HCT116 (cell line): ENCODE measurements around the gene ASS1. TPM values are rescaled to one million over a fixed set of nuclear protein-coding genes. Genes with fewer than 3 reads are reported as not detected.

Experiments
- ATAC-seq: fragments of 200-7000 bp; cut with Tn5 transposase; 2 replicates; pipeline ENCODE4 v1.9.1; 2020; ENCODE audit warnings: mild to moderate bottlenecking, moderate library complexity
- BruUV-seq: library from RNA; stranded (reverse); fragments of 400-500 nt; replicated peaks from 2 replicates; lab custom pipeline; 2021; lab: Mats Ljungman, UMichigan
- CTCF ChIA-PET: fragments of 300-600 bp; sonication (Branson Sonifier 250); formaldehyde crosslinking; loops from one replicate; lab custom pipeline; 2021; ENCODE audit warnings: antibody characterized with exemption; lab: Charles Lee
- POLR2A ChIA-PET: fragments of 300-600, 350-600 bp; sonication (Branson Sonifier 250); formaldehyde crosslinking; loops from one replicate; lab custom pipeline; 2021; ENCODE audit warnings: antibody characterized with exemption; lab: Charles Lee
- RAD21 ChIA-PET, 2 experiments: fragments of 300-600 bp; sonication (Branson Sonifier 250); formaldehyde crosslinking; loops; one replicate each; lab custom pipeline; 2023; ENCODE audit warnings: low total read pairs in 2 of 2; ENCODE audit not compliant: uncharacterized antibody in 2 of 2, unreplicated experiment in 2 of 2, low non-redundant PET in 1 of 2; lab: Charles Lee
- DNase-seq: peaks from one replicate; pipeline ENCODE4 v3.0.0-alpha.2; 2010; ENCODE audit warnings: low read depth, low spot score
- H2AFZ ChIP-seq: fragments of 200-600 bp; shearing (Covaris generic), sonication (generic); 2 replicates; pipeline ENCODE4 v1.6.1; 2017; ENCODE audit warnings: low read depth, mixed run types, mixed read lengths, antibody characterized with exemption, low read length; ENCODE audit not compliant: poor library complexity, severe bottlenecking
- H3K27ac ChIP-seq: 2 replicates; pipeline ENCODE4 v1.5.1; 2012; ENCODE audit warnings: low read depth, low read length
- H3K27me3 ChIP-seq: fragments of 200-600 bp; sonication (generic); 2 replicates; pipeline ENCODE4 v1.6.1; 2016; ENCODE audit warnings: mixed run types, low read length, mixed read lengths; ENCODE audit not compliant: insufficient read depth
- H3K36me3 ChIP-seq, 2 experiments: fragments of 200-500 bp in 1 of 2; fragments of 200-600 bp in 1 of 2; sonication (Bioruptor generic) in 1 of 2; sonication (generic) in 1 of 2; 2 replicates each; pipeline versions ENCODE4 v1.5.1 to v1.6.1; 2014 to 2016; ENCODE audit warnings: low read length in 2 of 2, inconsistent platforms in 1 of 2, mixed read lengths in 1 of 2, mixed run types in 1 of 2; ENCODE audit not compliant: insufficient read depth in 2 of 2, control insufficient read depth in 1 of 2
- H3K4me1 ChIP-seq, 2 experiments: fragments of 200-600 bp in 1 of 2; sonication (generic) in 1 of 2; 2 replicates each; pipeline versions ENCODE4 v1.5.1 to v1.6.1; 2012 to 2017; ENCODE audit warnings: low read length in 2 of 2, inconsistent platforms in 1 of 2, mild to moderate bottlenecking in 1 of 2, mixed read lengths in 1 of 2, mixed run types in 1 of 2, moderate library complexity in 1 of 2; ENCODE audit not compliant: insufficient read depth in 2 of 2, control insufficient read depth in 1 of 2
- H3K4me2 ChIP-seq: fragments of 200-600 bp; sonication (generic); 2 replicates; pipeline ENCODE4 v1.6.1; 2017; ENCODE audit warnings: mixed run types, low read length, mixed read lengths
- H3K4me3 ChIP-seq, 2 experiments: fragments of 200-600 bp in 1 of 2; sonication (generic) in 1 of 2; replicated peaks in 1 of 2; 2 replicates each; pipeline ENCODE4 v1.5.1; 2011 to 2016; ENCODE audit warnings: low read length in 2 of 2, control low read depth in 1 of 2, low read depth in 1 of 2, mild to moderate bottlenecking in 1 of 2, mixed read lengths in 1 of 2, mixed run types in 1 of 2
- H3K79me2 ChIP-seq: fragments of 200-600 bp; sonication (generic); 2 replicates; pipeline ENCODE4 v1.6.1; 2017; ENCODE audit warnings: mild to moderate bottlenecking, mixed run types, low read length, moderate library complexity, mixed read lengths; ENCODE audit not compliant: insufficient read depth
- H3K9ac ChIP-seq: fragments of 200-600 bp; sonication (generic); 2 replicates; pipeline ENCODE4 v1.6.1; 2016; ENCODE audit warnings: low read length, mixed read lengths
- H3K9me2 ChIP-seq: fragments of 200-600 bp; sonication (generic), shearing (Covaris generic); 2 replicates; pipeline ENCODE4 v1.6.1; 2017; ENCODE audit warnings: mixed run types, mild to moderate bottlenecking, moderate library complexity; ENCODE audit not compliant: insufficient read depth
- H3K9me3 ChIP-seq, 2 experiments: fragments of 200-500 bp in 1 of 2; fragments of 200-600 bp in 1 of 2; sonication (Bioruptor generic) in 1 of 2; sonication (generic) in 1 of 2; 2 replicates each; pipeline ENCODE4 v1.6.1; 2014 to 2017; ENCODE audit warnings: low read length in 2 of 2, mixed read lengths in 2 of 2, inconsistent platforms in 1 of 2, low read depth in 1 of 2, mild to moderate bottlenecking in 1 of 2, mixed run types in 1 of 2, moderate library complexity in 1 of 2; ENCODE audit not compliant: control insufficient read depth in 1 of 2, insufficient read depth in 1 of 2
- H4K20me1 ChIP-seq: fragments of 200-600 bp; sonication (generic), shearing (Covaris generic); 2 replicates; pipeline ENCODE4 v1.6.1; 2017; ENCODE audit warnings: mixed run types, mild to moderate bottlenecking, moderate library complexity; ENCODE audit not compliant: insufficient read depth
- CEBPB ChIP-seq: IDR thresholded peaks from 2 replicates; pipeline ENCODE4 v1.6.1; 2012; ENCODE audit warnings: low read depth
- ELF1 ChIP-seq: IDR thresholded peaks from 2 replicates; pipeline ENCODE4 v1.6.1; 2012; ENCODE audit warnings: low read depth, borderline replicate concordance
- EZH2phosphoT487 ChIP-seq: fragments of 200-600 bp; IDR thresholded peaks from 2 replicates; pipeline ENCODE4 v1.6.1; 2018; ENCODE audit warnings: antibody characterized with exemption, borderline replicate concordance
- FOSL1 ChIP-seq: IDR thresholded peaks from 2 replicates; pipeline ENCODE4 v1.6.1; 2012; ENCODE audit warnings: low read depth
- JUND ChIP-seq: IDR thresholded peaks from 2 replicates; pipeline ENCODE4 v1.6.1; 2012
- MAX ChIP-seq: IDR thresholded peaks from 2 replicates; pipeline ENCODE4 v1.6.1; 2012
- POLR2A ChIP-seq: IDR thresholded peaks from 2 replicates; pipeline ENCODE4 v1.7.0; 2011; ENCODE audit warnings: borderline replicate concordance; ENCODE audit not compliant: insufficient read depth, insufficient read length; ENCODE audit errors: extremely low read depth
- POLR2AphosphoS5 ChIP-seq: IDR thresholded peaks from 2 replicates; pipeline ENCODE4 v1.6.1; 2011; ENCODE audit warnings: mild to moderate bottlenecking, low read depth, low read length, moderate library complexity
- RAD21 ChIP-seq: IDR thresholded peaks from 2 replicates; pipeline ENCODE4 v1.6.1; 2012; ENCODE audit warnings: low read depth, mild to moderate bottlenecking
- SRF ChIP-seq: IDR thresholded peaks from 2 replicates; pipeline ENCODE4 v1.6.1; 2012; ENCODE audit warnings: low read depth
- TCF7L2 ChIP-seq: IDR thresholded peaks from 2 replicates; pipeline ENCODE4 v1.7.0; 2011; ENCODE audit warnings: borderline replicate concordance, inconsistent platforms; ENCODE audit not compliant: insufficient read depth, insufficient read length; ENCODE audit errors: extremely low read depth
- ZNF274 ChIP-seq: fragments of 200-500 bp; sonication (Bioruptor generic); IDR thresholded peaks from 2 replicates; pipeline ENCODE4 v1.6.1; 2014; ENCODE audit warnings: mild to moderate bottlenecking, low read depth, low read length, inconsistent platforms
- intact Hi-C: fragments of 100-400 bp; cut with micrococcal nuclease; formaldehyde crosslinking; loops from 2 replicates; pipeline ENCODE4 v1.10.0; 2022
- total RNA-seq: library from RNA; stranded (reverse); gene quantifications from one replicate; pipeline ENCODE4 v1.2.1, GENCODE V29; 2021; ENCODE audit not compliant: unreplicated experiment
- TF ChIP-seq, protein P1 (sequence below): IDR thresholded peaks from 2 replicates; pipeline ENCODE4 v1.6.1; 2012
- TF ChIP-seq, protein P2 (sequence below): IDR thresholded peaks from 2 replicates; pipeline ENCODE4 v1.6.1; 2011; ENCODE audit warnings: mild to moderate bottlenecking, low read length, moderate library complexity; ENCODE audit not compliant: insufficient replicate concordance; ENCODE audit errors: extremely low read depth
- TF ChIP-seq, protein P3 (sequence below), 3 experiments: fragments of 200-600 bp in 1 of 3; sonication (generic) in 1 of 3; IDR thresholded peaks in 2 of 3; conservative IDR thresholded peaks in 1 of 3; 2 replicates each; pipeline ENCODE4 v1.5.1; 2012 to 2017; ENCODE audit warnings: low read depth in 2 of 3, low read length in 2 of 3, antibody characterized with exemption in 1 of 3, borderline replicate concordance in 1 of 3, control low read depth in 1 of 3, mild to moderate bottlenecking in 1 of 3, mixed read lengths in 1 of 3, mixed run types in 1 of 3, moderate library complexity in 1 of 3; ENCODE audit not compliant: insufficient read depth in 1 of 3

ASS1 gene
- total RNA-seq, 1 experiment from 2014 or later: 92.6 TPM

GRCh38 chr9:130448035-130448624 lies 3.4 kb downstream of the ASS1 start:
- CTCF ChIA-PET: interaction anchor here (1.2 kb wide), 1 partner anchor 245 kb away, joined by 3 read pairs; the partner anchor contains the start of gene EXOSC2
- RAD21 ChIA-PET: no interaction called here
- Histone ChIP-seq H3K27ac (no peak overlapping the region), H3K79me2 (no peaks in the 10 kb centered on the region), H2AFZ (no peak overlapping the region)
- no peak for DNase-seq
- TF ChIP-seq EZH2phosphoT487 (no peak), CEBPB (no peak), POLR2A (no peak), ELF1 (no peak), ZNF274 (no peak), FOSL1 (no peak), MAX (no peak), JUND (no peak), POLR2AphosphoS5 (no peak), TCF7L2 (no peak), SRF (no peak), RAD21 (no peak)
- TF ChIP-seq, protein P1, sequence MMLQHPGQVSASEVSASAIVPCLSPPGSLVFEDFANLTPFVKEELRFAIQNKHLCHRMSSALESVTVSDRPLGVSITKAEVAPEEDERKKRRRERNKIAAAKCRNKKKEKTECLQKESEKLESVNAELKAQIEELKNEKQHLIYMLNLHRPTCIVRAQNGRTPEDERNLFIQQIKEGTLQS: no peak
- TF ChIP-seq, protein P2, sequence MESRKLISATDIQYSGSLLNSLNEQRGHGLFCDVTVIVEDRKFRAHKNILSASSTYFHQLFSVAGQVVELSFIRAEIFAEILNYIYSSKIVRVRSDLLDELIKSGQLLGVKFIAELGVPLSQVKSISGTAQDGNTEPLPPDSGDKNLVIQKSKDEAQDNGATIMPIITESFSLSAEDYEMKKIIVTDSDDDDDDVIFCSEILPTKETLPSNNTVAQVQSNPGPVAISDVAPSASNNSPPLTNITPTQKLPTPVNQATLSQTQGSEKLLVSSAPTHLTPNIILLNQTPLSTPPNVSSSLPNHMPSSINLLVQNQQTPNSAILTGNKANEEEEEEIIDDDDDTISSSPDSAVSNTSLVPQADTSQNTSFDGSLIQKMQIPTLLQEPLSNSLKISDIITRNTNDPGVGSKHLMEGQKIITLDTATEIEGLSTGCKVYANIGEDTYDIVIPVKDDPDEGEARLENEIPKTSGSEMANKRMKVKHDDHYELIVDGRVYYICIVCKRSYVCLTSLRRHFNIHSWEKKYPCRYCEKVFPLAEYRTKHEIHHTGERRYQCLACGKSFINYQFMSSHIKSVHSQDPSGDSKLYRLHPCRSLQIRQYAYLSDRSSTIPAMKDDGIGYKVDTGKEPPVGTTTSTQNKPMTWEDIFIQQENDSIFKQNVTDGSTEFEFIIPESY: no peak
- TF ChIP-seq, protein P3, sequence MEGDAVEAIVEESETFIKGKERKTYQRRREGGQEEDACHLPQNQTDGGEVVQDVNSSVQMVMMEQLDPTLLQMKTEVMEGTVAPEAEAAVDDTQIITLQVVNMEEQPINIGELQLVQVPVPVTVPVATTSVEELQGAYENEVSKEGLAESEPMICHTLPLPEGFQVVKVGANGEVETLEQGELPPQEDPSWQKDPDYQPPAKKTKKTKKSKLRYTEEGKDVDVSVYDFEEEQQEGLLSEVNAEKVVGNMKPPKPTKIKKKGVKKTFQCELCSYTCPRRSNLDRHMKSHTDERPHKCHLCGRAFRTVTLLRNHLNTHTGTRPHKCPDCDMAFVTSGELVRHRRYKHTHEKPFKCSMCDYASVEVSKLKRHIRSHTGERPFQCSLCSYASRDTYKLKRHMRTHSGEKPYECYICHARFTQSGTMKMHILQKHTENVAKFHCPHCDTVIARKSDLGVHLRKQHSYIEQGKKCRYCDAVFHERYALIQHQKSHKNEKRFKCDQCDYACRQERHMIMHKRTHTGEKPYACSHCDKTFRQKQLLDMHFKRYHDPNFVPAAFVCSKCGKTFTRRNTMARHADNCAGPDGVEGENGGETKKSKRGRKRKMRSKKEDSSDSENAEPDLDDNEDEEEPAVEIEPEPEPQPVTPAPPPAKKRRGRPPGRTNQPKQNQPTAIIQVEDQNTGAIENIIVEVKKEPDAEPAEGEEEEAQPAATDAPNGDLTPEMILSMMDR (IDR thresholded peaks at IDR 0.05 in 2 of 3, conservative IDR thresholded peaks at IDR 0.05 in 1 of 3; ENCODE audit: borderline replicate concordance in 1 of 3, insufficient read depth in 1 of 3, low read depth in 2 of 3, low read length in 2 of 3): no peak
- TF ChIP-seq, all 23 proteins: peak for 0
- intact Hi-C loops: no loop called here
- H3K9me2 ChIP-seq: no peaks in the 10 kb centered on the region
- no TSS peak for BruUV-seq
- H3K4me3 ChIP-seq: no peak overlapping the region
- H4K20me1 ChIP-seq: no peaks in the 10 kb centered on the region
- peaks cover 35 to 47% of the 10 kb centered on the region in 2 experiments for H3K4me1 ChIP-seq
- no peak overlapping the region for H3K4me2 ChIP-seq
- no peak for ATAC-seq
- POLR2A ChIA-PET: interaction anchor here (1.5 kb wide), 2 partner anchors 21 to 245 kb away, joined by 3 to 4 read pairs; partner anchors contain the start of gene EXOSC2
- H3K9ac ChIP-seq: no peak overlapping the region
- no peaks in the 10 kb centered on the region for H3K36me3 ChIP-seq
- no peaks in the 10 kb centered on the region for H3K9me3 ChIP-seq
- no peaks in the 10 kb centered on the region for H3K27me3 ChIP-seq
